GM12891 (cell line): Measurements from ENCODE around the gene SMYD3.

Experiments used
- DNase-seq: peaks from one replicate; pipeline ENCODE4 v3.0.0; 2011; ENCODE audit warnings: low spot score; ENCODE audit not compliant: insufficient read length
- FAIRE-seq: peaks from 2 replicates; lab custom pipeline; 2011; peaks lifted over from hg19 to GRCh38; lab: Jason Lieb, UNC
- PAX5 ChIP-seq: IDR thresholded peaks from 2 replicates; pipeline ENCODE4 v1.6.1; 2011; ENCODE audit warnings: low read length, moderate library complexity, mild to moderate bottlenecking; ENCODE audit not compliant: insufficient read depth, severe bottlenecking
- POLR2A ChIP-seq: IDR thresholded peaks from 2 replicates; pipeline ENCODE4 v1.6.1; 2011; ENCODE audit warnings: low read depth, low read length, control low read depth
- POLR2AphosphoS5 ChIP-seq: IDR thresholded peaks from 2 replicates; pipeline ENCODE4 v1.6.1; 2011; ENCODE audit warnings: low read depth, low read length, control low read depth
- POU2F2 ChIP-seq: IDR thresholded peaks from 2 replicates; pipeline ENCODE4 v1.6.1; 2011; ENCODE audit warnings: low read depth, mild to moderate bottlenecking, control low read depth, low read length, moderate library complexity
- SPI1 ChIP-seq: IDR thresholded peaks from 2 replicates; pipeline ENCODE4 v1.6.1; 2011; ENCODE audit warnings: low read depth, low read length, control low read depth
- TAF1 ChIP-seq: IDR thresholded peaks from 2 replicates; pipeline ENCODE4 v1.6.1; 2011; ENCODE audit warnings: low read depth, low read length, control low read depth

Gene SMYD3

GRCh38 chr1:246142320-246142893, 364.7 kb downstream of the SMYD3 start:
- TF ChIP-seq POLR2AphosphoS5 (no peak), PAX5 (no peak)
- DNase-seq (no peak), FAIRE-seq (no peak)

- FAIRE-seq: no peak
- no peak for DNase-seq
- TF ChIP-seq POLR2AphosphoS5 (no peak), PAX5 (no peak), TAF1 (no peak), SPI1 (no peak), POU2F2 (no peak), POLR2A (no peak)
Observed at GRCh38 chr1:246141306-246141705, 365.8 kb downstream of the SMYD3 start.

- no peak for FAIRE-seq
- TF ChIP-seq POLR2A: no peak
- TF ChIP-seq TAF1: no peak
- TF ChIP-seq SPI1: no peak
- no peak for TF ChIP-seq PAX5
- TF ChIP-seq POU2F2: no peak
- TF ChIP-seq POLR2AphosphoS5: no peak
- no peak for DNase-seq
Observed at GRCh38 chr1:246139745-246140182, 367.3 kb downstream of the SMYD3 start.

GRCh38 chr1:246138781-246139180, 368.3 kb downstream of the SMYD3 start:
- TF ChIP-seq POLR2A: no peak
- TF ChIP-seq POU2F2: no peak
- TF ChIP-seq POLR2AphosphoS5: no peak
- TF ChIP-seq PAX5: no peak
- TF ChIP-seq SPI1: no peak
- no peak for FAIRE-seq
- no peak for DNase-seq

GRCh38 chr1:246136477-246136876, 370.6 kb downstream of the SMYD3 start:
- FAIRE-seq (no peak), DNase-seq (no peak)
- no peak for TF ChIP-seq SPI1
- no peak for TF ChIP-seq POLR2A

GRCh38 chr1:246134789-246135188, 372.3 kb downstream of the SMYD3 start:
- no peak for TF ChIP-seq SPI1
- no peak for TF ChIP-seq TAF1
- TF ChIP-seq POLR2A: no peak
- no peak for TF ChIP-seq PAX5
- TF ChIP-seq POU2F2: no peak
- no peak for TF ChIP-seq POLR2AphosphoS5
- DNase-seq: no peak
- FAIRE-seq: no peak

- no peak for DNase-seq
- TF ChIP-seq POLR2AphosphoS5 (no peak), SPI1 (no peak), TAF1 (no peak), PAX5 (no peak), POU2F2 (no peak), POLR2A (no peak)
- FAIRE-seq: no peak
Observed at GRCh38 chr1:246131095-246131494, 376.0 kb downstream of the SMYD3 start.

- no peak for DNase-seq
- FAIRE-seq: no peak
- TF ChIP-seq SPI1 (no peak), POLR2AphosphoS5 (no peak), TAF1 (no peak), POLR2A (no peak), POU2F2 (no peak), PAX5 (no peak)
Observed at GRCh38 chr1:246128494-246129069, 378.5 kb downstream of the SMYD3 start.

GRCh38 chr1:246126580-246126979, 380.5 kb downstream of the SMYD3 start:
- FAIRE-seq: no peak
- no peak for TF ChIP-seq SPI1
- TF ChIP-seq POLR2A: no peak
- no peak for TF ChIP-seq TAF1
- no peak for TF ChIP-seq POU2F2
- no peak for TF ChIP-seq PAX5
- no peak for TF ChIP-seq POLR2AphosphoS5
- DNase-seq: no peak

- DNase-seq: no peak
- no peak for FAIRE-seq
- no peak for TF ChIP-seq POU2F2
- no peak for TF ChIP-seq POLR2AphosphoS5
- no peak for TF ChIP-seq POLR2A
- no peak for TF ChIP-seq PAX5
- TF ChIP-seq SPI1: no peak
- TF ChIP-seq TAF1: no peak
Observed at GRCh38 chr1:246122071-246122470, 385.0 kb downstream of the SMYD3 start.

- FAIRE-seq (peak; percentile 33), DNase-seq (no peak)
- TF ChIP-seq POU2F2 (no peak), TAF1 (no peak), PAX5 (no peak), SPI1 (no peak), POLR2AphosphoS5 (no peak), POLR2A (no peak)
Observed at GRCh38 chr1:246121533-246121932, 385.5 kb downstream of the SMYD3 start.
